Epithelial cell of esophagus (primary cell): Measurements from ENCODE around the gene HSP90AA1.

Experiments used
- DNase-seq: peaks from one replicate; pipeline ENCODE4 v3.0.0; 2010; ENCODE audit warnings: low read depth
- H3K4me3 ChIP-seq: 2 replicates; pipeline ENCODE4 v1.5.1; 2011; ENCODE audit warnings: mild to moderate bottlenecking, low read length, control low read depth
- CTCF ChIP-seq: IDR thresholded peaks from 2 replicates; pipeline ENCODE4 v1.5.1; 2011; ENCODE audit warnings: low read depth, mild to moderate bottlenecking, low read length, control low read depth, inconsistent platforms; ENCODE audit not compliant: insufficient read depth; ENCODE audit errors: missing control alignments

HSP90AA1 gene

GRCh38 chr14:102046337-102047278 lies 40.2 kb downstream of the HSP90AA1 start:
- no peak overlapping the region for H3K4me3 ChIP-seq
- peak; percentile 73 for DNase-seq
- peak; percentile 44 for TF ChIP-seq CTCF

GRCh38 chr14:102044566-102044965 lies 42.3 kb downstream of the HSP90AA1 start:
- no peak for TF ChIP-seq CTCF
- no peak for DNase-seq
- H3K4me3 ChIP-seq = no peak overlapping the region

GRCh38 chr14:102043251-102044025 lies 43.4 kb downstream of the HSP90AA1 start:
- no peak for DNase-seq
- TF ChIP-seq CTCF = no peak
- no peak overlapping the region for H3K4me3 ChIP-seq

- DNase-seq = no peak
- H3K4me3 ChIP-seq = no peak overlapping the region
- no peak for TF ChIP-seq CTCF
These were observed 44.1 kb downstream of the HSP90AA1 start for GRCh38 chr14:102042699-102043098.

- H3K4me3 ChIP-seq = no peak overlapping the region
- DNase-seq = no peak
- TF ChIP-seq CTCF = no peak
These were observed 46.7 kb downstream of the HSP90AA1 start for GRCh38 chr14:102040153-102040552.

- H3K4me3 ChIP-seq = no peak overlapping the region
- TF ChIP-seq CTCF = no peak
- DNase-seq = no peak
These were observed 47.7 kb downstream of the HSP90AA1 start for GRCh38 chr14:102039157-102039556.
